Urinary bladder (tissue), 4 donors: ENCODE results near the gene DGUOK. TPM values are rescaled to one million over a fixed set of nuclear protein-coding genes. Genes with fewer than 3 reads are reported as not detected.

Source experiments
- DNase-seq: peaks from one replicate; pipeline ENCODE4 v3.0.0-alpha.2; 2015; ENCODE audit errors: extremely low spot score
- H3K27ac ChIP-seq: one replicate; pipeline ENCODE4 v1.5.1; 2013; ENCODE audit warnings: low read depth, mild to moderate bottlenecking, moderate library complexity
- H3K36me3 ChIP-seq: one replicate; pipeline ENCODE4 v1.6.1; 2013; ENCODE audit warnings: mild to moderate bottlenecking, moderate library complexity; ENCODE audit not compliant: insufficient read depth
- H3K4me1 ChIP-seq: one replicate; pipeline ENCODE4 v1.6.1; 2013; ENCODE audit warnings: mild to moderate bottlenecking, moderate library complexity; ENCODE audit not compliant: insufficient read depth
- H3K4me3 ChIP-seq: one replicate; pipeline ENCODE4 v1.5.1; 2013; ENCODE audit warnings: low read depth, low read length
- WGBS: extraction: QIAGEN DNeasy Blood & Tissue Kit; methylation state at CpG from one replicate; pipeline ENCODE4 v1.1.7; 2013; 5-methylcytosine and 5-hydroxymethylcytosine counted together
- polyA plus RNA-seq: library from polyadenylated mRNA; stranded (reverse); fragments of 200-250 nt; gene quantifications from one replicate; pipeline ENCODE4 v1.2.3, GENCODE V29; 2013
- total RNA-seq: library from RNA; depleted of rRNA; stranded (reverse); fragments of >200 nt; gene quantifications from one replicate; pipeline ENCODE4 v1.2.3, GENCODE V29; 2014
- donor health status: healthy with polysubstance abuse.
- donor health status: healthy.

Gene DGUOK
- total and polyA plus RNA-seq, 2 donors, result 34.2 to 82.5 TPM

DNA sequence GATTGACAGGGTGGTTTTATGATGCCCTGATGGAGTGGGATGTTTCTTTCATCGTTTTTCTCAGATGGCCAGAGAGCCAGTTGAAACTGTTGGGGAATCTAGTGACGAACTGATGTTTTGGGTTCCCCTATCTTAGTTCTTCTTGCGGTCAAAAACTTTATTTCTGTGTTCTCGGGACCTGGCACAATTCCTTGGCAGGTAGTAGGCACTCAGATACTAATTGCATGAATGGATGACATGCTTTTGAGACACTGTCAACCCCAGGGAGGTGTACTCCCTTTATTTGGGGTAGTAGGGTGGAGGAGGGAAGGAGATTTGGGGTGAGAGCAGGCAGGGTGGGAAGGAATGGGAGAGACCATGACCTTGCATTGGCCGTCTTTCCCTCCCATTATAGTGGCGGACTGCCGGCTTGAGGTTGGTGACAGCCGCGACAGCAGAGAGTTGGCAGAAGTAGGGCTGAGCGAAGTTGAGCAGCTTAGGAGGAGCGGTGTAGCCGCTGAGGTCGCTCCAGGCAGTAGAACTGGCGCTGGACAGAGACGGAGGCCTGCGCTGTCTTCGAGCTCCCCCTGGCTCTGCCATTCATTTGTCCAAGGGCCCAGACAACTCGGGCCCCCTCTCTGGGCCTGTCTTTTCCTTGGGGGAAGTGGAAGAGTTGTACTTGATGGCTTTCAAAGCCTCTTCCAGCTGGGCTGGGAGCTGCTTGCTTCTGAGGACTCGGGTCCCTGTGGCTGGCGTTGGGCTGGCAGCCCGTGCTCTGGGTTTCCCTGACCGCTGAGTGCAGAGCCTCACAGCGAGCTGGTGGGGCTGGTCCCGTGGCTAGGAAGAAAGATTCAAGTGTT lies 60.6 kb downstream of the DGUOK start:
- H3K36me3 ChIP-seq, result no peaks in the 10 kb centered on the region
- H3K27ac ChIP-seq, result no peak overlapping the region
- no peak for DNase-seq
- H3K4me1 ChIP-seq, result no peaks in the 10 kb centered on the region
- no peak overlapping the region for H3K4me3 ChIP-seq
- WGBS, result 46% methylated on average over 24 of the region's 24 CpGs

DNA sequence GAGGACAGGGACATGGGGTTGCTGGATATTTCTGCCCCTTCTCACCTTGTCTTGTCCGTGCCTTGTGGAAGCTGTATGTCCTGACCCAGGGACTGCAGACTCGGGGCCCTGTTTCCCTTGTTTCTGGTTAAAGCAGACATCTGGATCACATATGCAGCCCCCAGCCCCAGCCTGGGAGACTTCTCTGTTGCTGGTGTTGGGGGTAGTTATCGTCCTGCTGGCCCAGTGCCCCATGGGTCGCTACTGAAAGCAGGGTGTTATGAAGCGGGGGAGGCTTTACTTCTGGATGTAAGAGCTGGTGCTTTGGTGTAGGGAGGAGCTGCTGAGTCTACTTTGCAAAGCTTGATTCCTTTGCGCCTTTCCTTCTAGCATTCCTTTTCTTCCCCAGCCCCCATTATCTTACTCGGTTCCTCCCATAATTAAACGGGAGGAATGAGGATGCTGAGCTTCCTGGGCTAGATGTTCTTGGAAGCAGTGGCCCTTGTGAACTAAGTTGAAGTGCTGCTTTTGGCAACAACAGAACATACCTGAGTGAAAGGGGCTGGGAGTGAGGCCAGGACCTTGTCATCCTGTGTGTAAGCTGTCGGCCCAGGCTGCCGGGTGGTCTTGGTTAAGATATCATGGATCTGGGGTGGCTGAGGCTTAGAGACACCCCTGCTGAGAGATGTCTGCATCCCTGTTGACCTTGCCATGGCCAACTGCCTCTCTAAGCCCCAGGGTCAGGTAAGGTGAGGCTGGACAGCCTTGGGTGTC lies 61.4 kb downstream of the DGUOK start:
- H3K27ac ChIP-seq, result no peak overlapping the region
- H3K4me3 ChIP-seq, result no peak overlapping the region
- 48% methylated on average over 10 of the region's 10 CpGs for WGBS
- H3K4me1 ChIP-seq, result no peaks in the 10 kb centered on the region
- DNase-seq, result no peak
- H3K36me3 ChIP-seq, result no peaks in the 10 kb centered on the region

DNA sequence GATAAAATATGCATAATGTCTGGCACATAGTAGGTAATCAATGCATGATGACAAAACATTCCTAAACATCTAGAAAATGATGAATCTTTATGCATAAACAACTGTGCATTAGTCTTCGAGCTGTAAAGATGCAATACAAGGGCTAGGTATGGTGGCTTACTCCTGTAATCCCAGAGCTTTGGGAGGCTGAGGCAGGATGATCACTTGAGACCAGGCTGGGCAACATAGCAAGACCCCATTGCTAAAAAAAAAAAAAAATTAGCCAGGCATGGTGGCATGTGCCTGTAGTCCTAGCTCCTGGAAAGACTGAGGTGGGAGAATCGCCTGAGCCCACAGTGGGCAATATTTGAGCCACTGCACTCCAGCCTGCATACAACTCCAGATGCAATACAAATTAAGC lies 63.3 kb downstream of the DGUOK start:
- Histone ChIP-seq H3K27ac (no peak overlapping the region), H3K4me1 (no peaks in the 10 kb centered on the region), H3K36me3 (no peaks in the 10 kb centered on the region), H3K4me3 (no peak overlapping the region)
- 97% methylated on average over 2 of the region's 2 CpGs for WGBS
- no peak for DNase-seq

DNA sequence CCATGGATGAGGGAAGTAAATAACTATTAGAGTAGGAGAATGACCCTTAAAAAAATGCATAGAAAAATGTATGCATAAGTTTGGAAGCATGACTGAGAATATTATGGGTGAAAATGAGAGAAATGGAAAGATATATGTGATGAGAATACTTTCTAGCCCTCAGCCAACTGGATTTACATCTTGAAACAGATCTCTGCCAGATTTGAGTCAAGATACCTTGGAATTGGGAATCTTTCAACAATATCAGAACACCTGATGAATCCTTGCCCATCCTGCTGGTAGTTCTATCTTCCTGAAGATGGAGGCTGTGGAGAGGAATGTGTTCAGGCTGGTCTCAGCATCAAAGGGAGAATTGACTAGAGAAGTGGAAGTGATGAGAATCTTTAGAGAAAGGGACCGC lies 63.9 kb downstream of the DGUOK start:
- DNase-seq, result no peak
- H3K4me1 ChIP-seq, result no peaks in the 10 kb centered on the region
- H3K36me3 ChIP-seq, result no peaks in the 10 kb centered on the region
- H3K4me3 ChIP-seq, result no peak overlapping the region
- 98% methylated on average over 1 of the region's 1 CpG for WGBS
- no peak overlapping the region for H3K27ac ChIP-seq

DNA sequence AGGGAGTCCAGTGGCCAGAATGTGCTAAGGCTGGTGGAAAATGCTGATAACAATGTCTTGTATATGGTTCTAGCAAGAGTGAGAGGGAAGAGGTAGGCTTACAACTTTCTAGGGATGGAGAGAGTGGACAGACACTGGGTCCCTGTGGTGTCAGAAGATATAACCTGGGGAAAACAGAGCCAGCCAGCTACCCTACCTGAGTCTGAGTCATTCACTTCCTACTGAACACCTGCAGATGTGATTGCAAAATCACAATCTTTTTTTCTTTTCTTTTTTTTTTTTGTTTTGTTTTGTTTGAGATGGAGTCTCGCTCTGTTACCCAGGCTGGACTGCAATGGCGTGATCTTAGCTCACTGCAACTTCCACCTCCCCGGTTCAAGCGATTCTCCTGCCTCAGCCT lies 65.4 kb downstream of the DGUOK start:
- H3K4me1 ChIP-seq, result no peaks in the 10 kb centered on the region
- H3K4me3 ChIP-seq, result no peak overlapping the region
- 94% methylated on average over 4 of the region's 4 CpGs for WGBS
- no peak overlapping the region for H3K27ac ChIP-seq
- no peaks in the 10 kb centered on the region for H3K36me3 ChIP-seq
- DNase-seq, result no peak

DNA sequence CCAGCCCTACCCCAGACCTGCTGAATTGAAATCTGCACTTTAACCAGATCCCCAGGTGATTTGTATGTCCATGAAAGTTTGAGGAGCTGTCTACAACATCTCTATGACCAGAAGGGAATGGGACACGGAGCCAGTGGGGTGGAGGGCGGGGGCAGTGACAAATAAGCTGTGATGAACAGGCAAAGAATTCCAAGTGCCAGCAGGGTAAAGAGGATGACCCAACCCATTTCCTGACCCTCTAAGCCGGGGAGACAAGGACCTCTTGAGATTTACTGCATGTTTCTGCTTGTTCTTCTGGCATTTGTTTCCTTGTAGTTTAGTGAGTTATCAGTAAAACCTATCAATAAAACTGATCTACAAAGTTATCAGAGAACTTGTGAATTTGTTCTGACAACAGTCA lies 66.7 kb downstream of the DGUOK start:
- no peaks in the 10 kb centered on the region for H3K36me3 ChIP-seq
- WGBS, result 79% methylated on average over 3 of the region's 3 CpGs
- no peak overlapping the region for H3K27ac ChIP-seq
- DNase-seq, result no peak
- H3K4me1 ChIP-seq, result no peaks in the 10 kb centered on the region
- H3K4me3 ChIP-seq, result no peak overlapping the region

DNA sequence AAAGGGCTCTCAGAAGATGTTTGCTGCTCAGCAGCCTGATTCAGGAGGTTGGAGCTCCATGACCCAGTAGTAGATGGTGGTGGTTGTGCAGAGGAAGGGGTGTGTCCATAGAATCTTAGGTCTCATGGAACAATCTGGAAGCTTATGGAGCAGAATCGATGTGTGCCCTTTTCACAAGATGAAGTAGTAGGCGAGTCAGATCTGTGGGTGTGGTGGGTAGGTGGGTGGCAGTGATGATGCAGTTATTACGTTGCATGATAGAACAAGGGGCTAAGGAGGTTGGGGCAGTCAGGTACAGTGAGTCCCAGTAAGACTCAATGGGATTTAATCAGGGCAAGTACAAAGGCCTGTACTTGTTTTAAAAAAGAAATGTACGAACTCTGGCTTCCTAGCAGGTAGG lies 67.1 kb downstream of the DGUOK start:
- H3K27ac ChIP-seq, result no peak overlapping the region
- no peaks in the 10 kb centered on the region for H3K36me3 ChIP-seq
- H3K4me3 ChIP-seq, result no peak overlapping the region
- WGBS, result 78% methylated on average over 4 of the region's 4 CpGs
- DNase-seq, result no peak
- no peaks in the 10 kb centered on the region for H3K4me1 ChIP-seq

DNA sequence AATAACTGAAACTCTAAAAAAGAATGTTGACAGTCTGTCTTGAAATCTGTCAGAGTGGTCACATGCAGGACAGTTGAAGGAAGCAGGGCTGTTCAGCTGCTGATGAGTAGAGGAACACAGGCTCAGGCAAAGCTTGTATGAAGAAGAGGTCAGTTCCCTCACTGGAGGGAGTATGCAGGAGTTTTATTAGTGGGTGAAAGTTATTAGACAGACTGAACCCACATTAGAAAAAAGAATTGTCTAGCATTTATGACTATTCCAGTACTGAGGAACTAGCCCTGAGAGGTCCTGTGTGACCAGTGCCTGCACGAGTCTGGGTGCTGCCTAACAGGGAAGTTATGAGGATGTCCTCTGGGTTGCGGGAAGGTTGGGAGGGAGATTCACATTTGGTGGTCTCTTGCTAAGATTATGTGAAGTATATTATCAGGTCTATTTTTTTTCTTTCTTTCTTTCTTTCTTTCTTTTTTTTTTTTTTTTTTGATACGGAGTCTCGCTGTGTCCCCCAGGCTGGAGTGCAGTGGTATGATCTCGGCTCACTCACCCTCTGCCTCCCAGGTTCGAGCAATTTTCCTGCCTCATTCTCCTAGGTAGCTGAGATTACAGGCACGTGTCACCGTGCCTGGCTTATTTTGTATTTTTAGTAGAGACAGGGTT lies 67.6 kb downstream of the DGUOK start:
- DNase-seq, result no peak
- no peak overlapping the region for H3K4me3 ChIP-seq
- H3K4me1 ChIP-seq, result no peaks in the 10 kb centered on the region
- no peaks in the 10 kb centered on the region for H3K36me3 ChIP-seq
- H3K27ac ChIP-seq, result no peak overlapping the region
- 87% methylated on average over 8 of the region's 8 CpGs for WGBS

DNA sequence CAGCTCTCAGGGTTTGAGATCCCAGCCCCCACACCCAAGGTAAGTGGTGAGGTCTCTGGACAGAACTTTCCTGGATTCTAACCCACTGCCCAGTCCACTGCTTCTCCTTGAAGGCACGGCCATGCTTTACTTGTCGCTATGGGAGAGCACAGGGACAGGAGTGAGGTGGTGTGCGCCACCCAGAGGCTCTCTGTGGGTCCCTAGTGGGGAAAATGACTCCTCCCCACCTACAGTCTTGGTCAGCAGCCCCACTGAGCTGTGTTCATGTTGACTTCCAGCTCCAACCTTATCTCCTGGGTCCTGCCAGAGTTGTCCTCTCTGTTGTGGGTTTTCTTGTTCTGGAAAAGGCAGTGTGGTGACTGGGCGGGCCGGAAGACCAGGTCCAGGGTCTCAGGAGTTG lies 69.1 kb downstream of the DGUOK start:
- Histone ChIP-seq H3K4me3 (no peak overlapping the region), H3K36me3 (no peaks in the 10 kb centered on the region), H3K27ac (no peak overlapping the region), H3K4me1 (no peaks in the 10 kb centered on the region)
- DNase-seq, result no peak
- WGBS, result 93% methylated on average over 5 of the region's 5 CpGs

DNA sequence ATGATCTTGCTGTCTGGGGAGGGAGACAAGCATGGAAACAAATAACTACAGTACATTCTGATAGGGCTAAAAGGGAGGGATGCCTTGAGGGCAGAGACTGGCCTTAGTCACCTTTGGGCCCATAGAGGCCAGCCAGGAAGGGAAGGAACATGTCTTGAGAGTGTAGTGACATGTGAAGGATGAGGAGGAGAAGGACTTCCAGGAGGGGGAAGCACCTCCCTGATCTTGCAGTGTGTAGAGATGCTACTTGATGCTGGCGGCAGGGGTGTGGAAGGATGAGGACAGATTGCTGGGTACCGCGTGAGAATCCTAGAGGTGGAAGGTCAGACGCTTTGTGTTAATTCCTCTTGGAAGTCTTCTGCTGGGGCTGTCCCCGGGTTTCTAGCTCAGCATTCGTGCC lies 71.1 kb downstream of the DGUOK start:
- H3K36me3 ChIP-seq, result no peaks in the 10 kb centered on the region
- WGBS, result 85% methylated on average over 6 of the region's 6 CpGs
- no peaks in the 10 kb centered on the region for H3K4me1 ChIP-seq
- no peak overlapping the region for H3K4me3 ChIP-seq
- no peak for DNase-seq
- H3K27ac ChIP-seq, result no peak overlapping the region

DNA sequence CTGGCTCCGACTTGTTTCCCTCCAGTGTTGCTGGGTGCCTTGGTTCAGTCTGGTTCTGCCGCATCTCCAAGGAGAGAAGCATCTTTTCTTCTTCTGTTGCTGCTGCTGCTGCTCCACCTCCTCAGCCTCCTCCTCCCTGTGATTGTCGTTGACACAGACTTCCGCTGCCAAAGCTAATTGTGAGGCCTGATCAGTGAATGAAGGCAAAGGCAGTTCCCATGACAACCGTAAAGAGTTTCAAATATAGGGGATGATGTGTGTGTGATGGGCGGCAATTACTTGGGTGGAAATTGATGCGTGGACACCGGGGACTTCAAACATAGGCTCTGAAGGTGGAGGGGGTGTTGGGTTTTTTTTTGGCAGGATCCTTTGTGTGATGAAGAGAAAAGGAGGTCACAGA lies 71.8 kb downstream of the DGUOK start:
- no peak for DNase-seq
- Histone ChIP-seq H3K36me3 (no peaks in the 10 kb centered on the region), H3K27ac (no peak overlapping the region), H3K4me3 (no peak overlapping the region), H3K4me1 (no peaks in the 10 kb centered on the region)
- WGBS, result 92% methylated on average over 8 of the region's 8 CpGs

DNA sequence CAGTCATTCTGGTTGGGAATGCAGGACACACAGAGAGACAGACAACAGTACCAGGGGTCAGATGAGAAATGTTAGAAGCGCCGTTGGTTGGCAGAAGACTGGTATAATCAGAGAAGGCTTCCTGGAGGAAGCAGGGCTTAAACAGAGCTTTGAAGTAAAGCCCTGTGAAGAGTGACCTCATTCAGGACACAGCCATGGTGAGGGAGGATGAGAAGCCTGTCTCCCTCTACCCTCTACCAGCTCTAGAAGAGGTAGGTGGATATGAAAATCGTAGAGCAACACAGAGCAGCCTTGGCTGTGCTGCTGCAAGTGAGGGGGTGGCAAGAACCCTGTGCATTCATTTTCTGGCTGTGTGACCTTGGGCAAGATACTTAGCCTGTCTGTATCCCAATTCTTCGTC lies 72.3 kb downstream of the DGUOK start:
- H3K4me3 ChIP-seq, result no peak overlapping the region
- DNase-seq, result no peak
- no peaks in the 10 kb centered on the region for H3K36me3 ChIP-seq
- no peak overlapping the region for H3K27ac ChIP-seq
- H3K4me1 ChIP-seq, result no peaks in the 10 kb centered on the region
- WGBS, result 82% methylated on average over 4 of the region's 4 CpGs

DNA sequence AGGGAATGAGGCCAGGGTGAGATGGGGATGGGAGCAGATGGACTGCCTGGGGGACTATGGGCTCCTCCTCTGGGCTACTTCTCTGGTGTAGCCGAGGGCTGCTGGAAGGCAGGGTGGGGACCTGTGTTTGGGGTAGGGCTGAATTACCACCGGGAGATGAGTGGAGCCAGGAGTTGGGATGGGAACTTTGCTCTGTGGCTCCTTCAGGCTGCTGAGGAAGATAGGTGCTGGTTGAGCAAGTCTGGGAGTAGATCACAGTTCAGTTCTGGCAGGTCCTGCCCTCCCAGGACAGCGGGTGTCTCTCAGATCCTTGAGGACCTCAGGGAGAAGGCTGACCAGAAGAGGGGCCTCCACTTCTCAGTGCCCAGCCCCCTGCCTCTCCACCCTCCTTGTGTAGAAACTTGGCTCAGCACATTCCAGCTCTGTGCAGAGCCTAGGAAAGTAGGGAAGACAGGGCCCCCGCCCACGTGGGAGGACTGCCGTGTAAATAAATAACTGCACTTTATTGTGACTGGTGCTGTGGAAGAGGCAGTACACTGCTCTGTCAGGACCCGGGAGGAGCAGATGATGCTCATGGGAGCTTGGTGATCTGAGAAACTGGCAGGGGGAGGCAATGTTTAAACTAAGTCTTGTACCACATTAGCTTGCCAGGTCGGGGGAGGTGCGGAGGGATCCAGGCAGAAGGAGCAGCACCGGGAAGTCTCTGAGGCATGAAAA lies 73.4 kb downstream of the DGUOK start:
- no peaks in the 10 kb centered on the region for H3K36me3 ChIP-seq
- H3K4me3 ChIP-seq, result no peak overlapping the region
- WGBS, result 23% methylated on average over 10 of the region's 10 CpGs
- H3K27ac ChIP-seq, result no peak overlapping the region
- DNase-seq, result no peak
- H3K4me1 ChIP-seq, result no peaks in the 10 kb centered on the region
